Mucosa of stomach (tissue), 1 donor: ENCODE data around the gene TLR8.
A peak's percentile ranks its signal among the peaks of the same experiment; 100 is the strongest.

Experiments used
- H3K27me3 ChIP-seq: one replicate; pipeline ENCODE4 v1.7.0; 2013; ENCODE audit warnings: mild to moderate bottlenecking, low read length; ENCODE audit not compliant: control insufficient read depth, insufficient read depth
- H3K36me3 ChIP-seq: one replicate; pipeline ENCODE4 v1.7.0; 2013; ENCODE audit warnings: low read length; ENCODE audit not compliant: control insufficient read depth, insufficient read depth
- H3K4me1 ChIP-seq: one replicate; pipeline ENCODE4 v1.7.0; 2013; ENCODE audit warnings: mild to moderate bottlenecking, low read length; ENCODE audit not compliant: control insufficient read depth, insufficient read depth
- H3K4me3 ChIP-seq: one replicate; pipeline ENCODE4 v1.7.0; 2013; ENCODE audit warnings: low read length
- H3K9ac ChIP-seq: one replicate; pipeline ENCODE4 v1.7.0; 2013; ENCODE audit warnings: mild to moderate bottlenecking, low read length, moderate library complexity
- H3K9me3 ChIP-seq: one replicate; pipeline ENCODE4 v1.7.0; 2013; ENCODE audit warnings: mild to moderate bottlenecking, low read length, moderate library complexity; ENCODE audit not compliant: control insufficient read depth
- donor health status: Pancreatic carcinoma.

Gene TLR8

DNA sequence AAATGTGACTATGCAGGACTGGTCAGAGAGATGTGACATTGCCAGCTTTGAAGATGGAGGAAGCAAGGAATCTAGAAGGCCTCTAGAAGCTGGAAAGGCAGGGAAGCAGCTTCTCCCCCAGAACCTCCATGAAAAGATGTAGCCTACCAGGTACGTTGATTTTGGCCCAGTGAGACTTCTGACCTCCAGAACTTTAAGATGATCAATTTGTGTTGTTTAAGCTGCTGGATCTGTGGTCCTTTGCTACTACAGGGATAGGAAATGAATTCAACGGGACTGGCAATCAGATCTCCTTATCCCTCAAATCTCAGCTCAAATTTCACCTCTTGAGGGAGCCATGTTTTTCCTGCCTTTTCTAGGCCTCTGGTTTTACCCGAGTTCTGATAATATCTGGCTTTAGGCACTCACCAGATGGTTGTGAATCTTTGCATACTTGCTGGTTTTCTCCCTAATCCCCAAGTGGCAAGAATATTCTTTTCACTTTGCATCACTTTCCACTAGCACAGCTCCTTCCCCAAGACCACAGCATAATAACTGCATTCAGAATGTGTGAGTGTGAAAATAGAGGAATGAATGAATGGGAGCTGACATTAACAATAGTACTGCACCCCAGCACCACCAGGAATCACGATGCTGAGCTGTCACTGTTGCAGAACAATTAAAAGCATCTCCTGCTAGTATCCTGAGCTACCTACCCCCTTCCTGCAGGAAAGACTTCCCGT lies 42.9 kb downstream of the TLR8 start:
- Histone ChIP-seq H3K9ac (no peak overlapping the region), H3K9me3 (no peaks in the 10 kb centered on the region), H3K4me3 (no peak overlapping the region), H3K27me3 (no peaks in the 10 kb centered on the region), H3K36me3 (no peaks in the 10 kb centered on the region), H3K4me1 (peaks cover 31% of the 10 kb centered on the region)

- Histone ChIP-seq H3K9me3 (no peaks in the 10 kb centered on the region), H3K4me1 (peaks cover 36% of the 10 kb centered on the region), H3K27me3 (no peaks in the 10 kb centered on the region), H3K9ac (no peak overlapping the region), H3K36me3 (no peaks in the 10 kb centered on the region), H3K4me3 (no peak overlapping the region)
Observed at GRCh38 chrX:12949927-12950656, 43.7 kb downstream of the TLR8 start.

DNA sequence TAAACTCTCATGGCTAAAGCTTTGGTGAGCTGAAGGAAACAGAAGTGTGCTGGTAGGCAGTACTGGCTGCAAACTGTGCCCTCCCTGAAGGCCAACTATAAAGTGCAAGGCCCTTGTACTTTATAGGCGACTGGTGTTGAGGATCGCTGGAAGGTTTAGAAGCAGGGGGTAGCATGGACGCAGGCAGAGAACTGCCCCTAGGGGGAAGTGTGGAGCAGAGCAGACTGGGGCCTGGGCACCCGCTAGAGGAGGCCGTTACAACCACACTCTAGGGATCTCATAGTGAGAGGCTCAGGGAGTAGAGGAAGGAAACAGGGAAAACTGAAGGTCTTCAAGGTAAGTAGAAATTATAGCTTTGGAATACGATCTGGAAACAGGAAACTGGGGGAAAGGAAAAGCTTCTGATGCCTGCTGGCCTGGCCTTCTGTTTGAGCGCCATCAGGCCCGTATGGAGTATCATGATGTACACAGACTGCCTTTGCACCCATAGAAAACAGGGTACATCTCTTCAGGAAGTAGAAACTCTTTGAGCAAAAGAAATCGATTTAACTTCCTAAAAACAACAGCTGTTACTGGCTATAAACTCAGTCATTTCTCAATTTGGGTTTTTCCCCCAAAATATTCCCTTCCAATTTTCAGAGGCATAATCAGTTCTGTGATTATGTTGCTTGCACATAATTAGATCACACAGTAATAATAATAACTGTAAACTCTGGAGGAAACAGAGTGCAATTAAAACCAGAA lies 44.6 kb downstream of the TLR8 start:
- H3K4me3 ChIP-seq = no peak overlapping the region
- no peak overlapping the region for H3K9ac ChIP-seq

GRCh38 chrX:12951595-12951975 lies 45.2 kb downstream of the TLR8 start:
- Histone ChIP-seq H3K36me3 (no peaks in the 10 kb centered on the region), H3K9ac (no peak overlapping the region), H3K4me3 (no peak overlapping the region), H3K4me1 (peaks cover 46% of the 10 kb centered on the region), H3K9me3 (no peaks in the 10 kb centered on the region), H3K27me3 (no peaks in the 10 kb centered on the region)

More for the DNA sequence above, 44.6 kb downstream of the TLR8 start:
- Histone ChIP-seq H3K36me3 (no peaks in the 10 kb centered on the region), H3K9me3 (no peaks in the 10 kb centered on the region), H3K27me3 (no peaks in the 10 kb centered on the region), H3K4me1 (peaks cover 42% of the 10 kb centered on the region)

DNA sequence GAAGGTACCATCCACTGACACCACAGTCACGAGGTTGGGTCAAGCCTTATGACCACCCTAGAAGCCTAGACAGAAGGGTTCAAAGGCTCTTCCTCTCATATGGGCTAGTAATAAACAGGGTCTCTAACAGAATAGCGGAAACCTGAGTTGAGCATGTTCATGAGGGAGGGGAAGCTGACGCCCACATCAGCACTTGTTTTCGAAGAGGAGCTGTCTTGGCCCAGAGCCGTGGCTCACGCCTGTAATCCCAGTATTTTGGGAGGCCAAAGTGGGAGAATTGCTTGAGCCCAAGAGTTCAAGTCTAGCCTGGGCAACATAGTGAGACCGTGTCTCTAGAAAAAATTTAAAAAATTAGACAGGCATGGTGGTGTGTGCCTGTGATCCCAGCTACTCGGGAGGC lies 47.0 kb downstream of the TLR8 start:
- Histone ChIP-seq H3K9ac (no peak overlapping the region), H3K4me3 (no peak overlapping the region), H3K9me3 (no peaks in the 10 kb centered on the region), H3K36me3 (no peaks in the 10 kb centered on the region), H3K4me1 (peaks cover 35% of the 10 kb centered on the region), H3K27me3 (no peaks in the 10 kb centered on the region)

DNA sequence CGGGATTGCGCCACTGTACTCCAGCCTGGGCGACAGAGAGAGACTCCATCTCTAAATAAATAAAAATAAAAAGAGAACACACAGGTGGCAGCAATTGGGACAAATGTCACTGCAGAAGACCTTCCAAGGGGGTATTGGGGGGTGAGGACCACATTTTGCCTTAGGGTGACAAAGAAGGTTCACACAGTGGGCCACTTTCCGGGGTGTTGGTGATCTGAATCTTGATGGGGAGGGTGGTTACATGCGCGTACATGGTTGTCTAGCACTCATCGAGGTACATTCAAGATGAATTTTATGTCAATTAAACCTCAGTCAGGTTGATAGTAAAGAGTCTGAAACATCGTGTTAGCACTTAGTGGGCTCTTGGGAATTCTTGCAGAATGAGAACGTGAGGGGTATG lies 48.0 kb downstream of the TLR8 start:
- H3K9ac ChIP-seq = no peak overlapping the region
- no peaks in the 10 kb centered on the region for H3K27me3 ChIP-seq
- no peaks in the 10 kb centered on the region for H3K36me3 ChIP-seq
- no peaks in the 10 kb centered on the region for H3K9me3 ChIP-seq
- no peak overlapping the region for H3K4me3 ChIP-seq
- peaks cover 35% of the 10 kb centered on the region for H3K4me1 ChIP-seq

GRCh38 chrX:12954981-12955380 lies 48.6 kb downstream of the TLR8 start:
- Histone ChIP-seq H3K36me3 (no peaks in the 10 kb centered on the region), H3K9ac (no peak overlapping the region), H3K9me3 (no peaks in the 10 kb centered on the region), H3K27me3 (no peaks in the 10 kb centered on the region), H3K4me3 (no peak overlapping the region), H3K4me1 (peaks cover 29% of the 10 kb centered on the region)

- Histone ChIP-seq H3K4me3 (no peak overlapping the region), H3K9me3 (no peaks in the 10 kb centered on the region), H3K4me1 (peaks cover 24% of the 10 kb centered on the region), H3K36me3 (no peaks in the 10 kb centered on the region), H3K27me3 (no peaks in the 10 kb centered on the region), H3K9ac (peak overlapping the region; percentile 31)
Observed at GRCh38 chrX:12955882-12956703, 49.7 kb downstream of the TLR8 start.

GRCh38 chrX:12956704-12957534 lies 50.5 kb downstream of the TLR8 start:
- Histone ChIP-seq H3K4me3 (no peak overlapping the region), H3K9ac (peak overlapping the region; percentile 31), H3K9me3 (no peaks in the 10 kb centered on the region), H3K27me3 (no peaks in the 10 kb centered on the region), H3K36me3 (no peaks in the 10 kb centered on the region), H3K4me1 (peaks cover 24% of the 10 kb centered on the region)

GRCh38 chrX:12958059-12958458 lies 51.6 kb downstream of the TLR8 start:
- H3K36me3 ChIP-seq = no peaks in the 10 kb centered on the region
- H3K9me3 ChIP-seq = no peaks in the 10 kb centered on the region
- H3K4me1 ChIP-seq = peaks cover 24% of the 10 kb centered on the region
- H3K9ac ChIP-seq = no peak overlapping the region
- H3K27me3 ChIP-seq = no peaks in the 10 kb centered on the region
- H3K4me3 ChIP-seq = no peak overlapping the region

- H3K9ac ChIP-seq = no peak overlapping the region
- H3K4me1 ChIP-seq = peaks cover 24% of the 10 kb centered on the region
- no peaks in the 10 kb centered on the region for H3K9me3 ChIP-seq
- no peaks in the 10 kb centered on the region for H3K27me3 ChIP-seq
- no peak overlapping the region for H3K4me3 ChIP-seq
- no peaks in the 10 kb centered on the region for H3K36me3 ChIP-seq
Observed at GRCh38 chrX:12958461-12958860, 52.0 kb downstream of the TLR8 start.
